DMS 273 treated with DMSO at 0.1 percent for 48 hours (cell line): ENCODE measurements around the gene TMEM97.
"Not testable (repeated sequence)": the region's sequence is repeated elsewhere in the genome, so short reads cannot be mapped to it uniquely, and the experiment has no call there.

Experiments used
- DNase-seq: peaks from one replicate; lab custom pipeline; 2025; lab: John Stamatoyannopoulos, UW

Gene TMEM97

DNA sequence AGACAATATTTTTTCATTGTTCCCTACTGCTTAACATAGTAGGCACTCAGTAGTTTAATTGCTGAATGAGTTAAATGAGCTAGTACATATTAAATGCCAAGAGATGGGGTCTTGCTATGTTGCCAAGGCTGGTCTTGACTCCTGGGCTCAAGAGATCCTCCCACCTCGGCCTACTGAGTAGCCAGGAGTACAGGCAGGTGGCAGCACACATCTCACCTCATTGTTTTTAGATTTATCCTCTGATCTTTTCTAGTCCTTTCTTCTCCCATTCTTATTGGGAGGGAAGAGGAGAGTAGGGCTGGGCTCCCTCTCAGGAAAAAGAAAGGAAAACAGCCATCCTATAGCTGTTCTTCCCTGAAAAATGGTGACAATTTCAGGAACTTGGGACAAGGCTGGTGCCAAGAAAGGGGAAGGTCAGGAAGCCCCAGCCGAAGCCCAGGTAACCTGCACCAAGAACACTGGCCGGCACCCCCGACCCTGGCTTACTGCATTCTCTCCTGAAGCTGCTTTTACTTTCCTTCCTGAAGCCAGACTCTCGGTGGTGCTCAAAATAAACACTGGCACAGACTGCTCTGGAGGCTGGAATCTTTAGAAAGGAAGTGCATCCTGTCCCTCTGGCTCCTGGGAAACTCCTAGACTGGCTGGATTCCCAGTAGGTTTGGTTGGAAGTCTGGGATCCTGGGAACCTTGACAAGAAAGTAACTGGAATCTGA is 19.2 kb downstream of the TMEM97 start:
- no peak for DNase-seq

DNA sequence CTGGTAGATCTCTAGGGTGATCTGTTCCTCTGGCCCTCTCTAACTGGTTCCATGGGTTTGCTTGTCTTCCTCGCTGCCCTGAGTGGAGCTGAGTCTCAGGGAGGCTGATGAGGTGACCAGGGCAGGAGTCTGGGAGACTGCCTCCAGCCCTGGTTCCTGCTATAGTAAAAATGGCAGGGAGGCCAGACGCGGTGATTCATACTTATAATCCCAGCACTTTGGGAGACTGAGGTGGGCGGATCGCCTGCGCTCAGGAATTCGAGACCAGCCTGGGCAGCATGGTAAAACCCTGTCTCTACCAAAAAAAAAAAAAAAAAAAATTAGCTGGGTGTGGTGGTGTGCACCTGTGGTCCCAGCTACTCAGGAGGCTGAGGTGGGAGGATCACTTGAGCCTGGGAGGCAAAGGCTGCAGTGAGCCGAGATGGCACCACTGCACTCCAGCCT is 19.8 kb downstream of the TMEM97 start:
- not testable (repeated sequence) for DNase-seq

- no peak for DNase-seq
Measured at GRCh38 chr17:28339431-28339830, 20.4 kb downstream of the TMEM97 start.

GRCh38 chr17:28340374-28340773 is 21.4 kb downstream of the TMEM97 start:
- no peak for DNase-seq

DNA sequence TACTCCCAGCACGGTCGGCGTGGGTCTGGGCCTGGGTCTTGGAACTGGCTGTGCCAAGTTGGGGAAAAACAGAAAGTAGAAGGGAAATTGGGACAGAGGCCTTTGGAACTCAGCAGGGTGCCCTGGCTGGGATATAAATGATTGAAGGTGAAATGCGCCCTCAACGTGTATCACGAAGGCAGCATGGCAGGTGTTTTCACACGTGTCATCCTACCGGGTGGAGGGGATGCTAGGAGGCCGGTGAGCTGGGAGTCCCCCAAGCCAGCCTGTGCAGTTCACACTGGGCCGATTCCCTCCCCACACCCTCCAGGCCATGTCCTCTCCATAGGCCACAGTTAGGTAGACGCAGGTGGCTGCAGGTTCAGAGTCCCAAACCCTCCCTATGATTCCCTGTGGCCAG is 22.5 kb downstream of the TMEM97 start:
- DNase-seq, result no peak

DNA sequence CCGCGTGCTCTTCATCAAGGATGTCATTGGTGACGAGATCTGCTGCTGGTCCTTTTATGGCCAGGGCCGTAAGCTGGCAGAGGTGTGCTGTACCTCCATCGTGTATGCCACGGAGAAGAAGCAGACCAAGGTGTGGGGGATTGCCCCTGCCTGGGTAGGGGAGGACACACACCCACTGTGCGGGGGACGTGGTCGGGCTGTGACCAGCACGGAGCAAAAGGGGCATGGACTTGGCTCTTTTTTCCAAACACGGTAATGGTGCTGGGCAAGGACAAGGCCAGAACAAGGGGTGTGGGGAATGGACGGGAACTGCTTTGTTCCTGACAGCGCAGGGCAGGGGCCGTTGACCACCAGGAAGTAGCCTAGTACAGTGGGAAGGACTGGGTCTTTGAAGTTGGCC is 23.3 kb downstream of the TMEM97 start:
- no peak for DNase-seq

GRCh38 chr17:28343491-28343932 is 24.5 kb downstream of the TMEM97 start:
- no peak for DNase-seq

DNA sequence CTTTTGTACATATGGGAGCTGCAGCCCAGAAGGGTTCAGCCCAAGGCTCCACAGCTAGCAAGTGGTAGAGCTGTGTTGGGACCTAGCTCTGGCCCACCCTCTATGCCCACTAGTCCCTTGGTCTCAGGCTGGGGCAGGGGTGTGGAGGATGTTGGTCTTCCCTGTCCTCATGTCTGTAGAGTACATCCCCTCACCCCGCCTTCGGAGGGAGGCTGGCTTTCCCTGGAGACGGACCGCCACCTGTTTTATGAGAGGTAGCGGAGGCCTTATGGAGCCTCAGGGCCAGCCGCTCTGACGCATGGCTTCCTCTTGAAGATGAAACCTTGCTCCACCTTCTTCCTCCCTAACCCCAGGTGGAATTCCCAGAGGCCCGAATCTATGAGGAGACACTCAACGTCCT is 25.0 kb downstream of the TMEM97 start:
- DNase-seq, result no peak

DNA sequence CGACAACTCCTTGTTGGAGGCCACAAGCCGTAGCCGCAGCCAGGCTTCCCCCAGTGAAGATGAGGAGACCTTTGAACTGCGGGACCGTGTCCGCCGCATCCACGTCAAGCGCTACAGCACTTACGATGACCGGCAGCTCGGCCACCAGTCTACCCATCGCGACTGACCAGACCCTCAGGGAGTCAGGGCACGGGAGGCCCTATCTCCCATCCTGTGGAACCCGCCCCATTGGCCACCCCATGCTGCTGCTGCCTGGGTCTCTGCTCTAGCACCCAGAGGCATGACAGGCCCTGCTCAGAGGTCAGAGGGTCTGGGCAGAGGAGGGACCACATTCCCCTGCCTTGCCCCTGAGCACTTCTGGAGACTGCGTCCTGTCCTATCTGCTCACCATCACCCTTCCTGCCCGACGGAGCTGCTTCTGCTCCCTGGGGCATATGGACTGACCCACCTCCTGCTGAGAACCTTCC is 25.5 kb downstream of the TMEM97 start:
- DNase-seq, result no peak

- DNase-seq, result no peak
Measured at GRCh38 chr17:28345419-28346198, 26.6 kb downstream of the TMEM97 start.

- no peak for DNase-seq
Measured at GRCh38 chr17:28346199-28346580, 27.2 kb downstream of the TMEM97 start.

GRCh38 chr17:28346746-28347246 is 27.8 kb downstream of the TMEM97 start:
- DNase-seq, result no peak

DNA sequence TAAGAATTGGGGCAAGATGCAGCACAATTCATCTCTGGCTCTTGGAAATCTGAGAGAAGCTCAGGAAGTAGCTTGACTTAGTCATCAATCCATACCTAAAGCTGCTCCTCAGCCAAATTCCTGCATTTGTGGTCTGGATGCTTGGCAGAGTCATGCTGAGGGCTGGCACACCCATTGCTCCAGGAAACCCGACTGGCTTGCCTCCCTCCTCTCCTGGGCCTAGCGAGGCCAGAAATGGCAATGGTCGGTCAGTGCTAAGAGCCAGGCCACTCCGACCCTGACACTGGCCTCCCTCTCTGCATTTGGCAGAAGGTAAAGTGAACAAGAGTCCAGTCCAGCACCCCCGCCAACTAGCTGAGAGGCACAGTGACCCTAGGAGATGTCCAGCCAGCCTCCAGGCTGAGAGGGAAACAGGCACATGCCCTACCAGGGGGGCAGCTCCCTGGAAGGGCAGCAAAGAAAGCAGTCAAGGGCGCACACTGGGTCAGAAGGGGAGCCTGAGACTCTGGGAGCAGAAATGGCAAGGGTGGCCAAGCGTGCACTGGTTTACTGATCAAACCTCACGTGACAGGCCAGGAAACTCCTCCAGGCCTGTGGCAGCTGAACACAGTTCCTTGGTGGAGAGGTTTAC is 28.4 kb downstream of the TMEM97 start:
- DNase-seq, result no peak

GRCh38 chr17:28348979-28349378 is 30.0 kb downstream of the TMEM97 start:
- no peak for DNase-seq

GRCh38 chr17:28350271-28350670 is 31.3 kb downstream of the TMEM97 start:
- no peak for DNase-seq

GRCh38 chr17:28357061-28357900 is 38.3 kb downstream of the TMEM97 start, which contains the start of gene POLDIP2:
Gene POLDIP2 (minus strand): TSS chr17:28357527. CDS start chr17:28357448, 79 bp downstream.
- peak; percentile 84 for DNase-seq

- DNase-seq, result no peak
Measured at GRCh38 chr17:28357901-28358197, 38.8 kb downstream of the TMEM97 start.

GRCh38 chr17:28363186-28363585 is 44.2 kb downstream of the TMEM97 start:
- DNase-seq, result no peak

- DNase-seq, result no peak
Measured at GRCh38 chr17:28363776-28364650, 45.0 kb downstream of the TMEM97 start.

GRCh38 chr17:28364665-28365363 is 45.8 kb downstream of the TMEM97 start, which contains the start of gene SEBOX:
Gene SEBOX (minus strand): TSS chr17:28365199. CDS start chr17:28365151, 48 bp downstream.
- no peak for DNase-seq
